Measurements from ENCODE around the gene TCF12.

TCF12 gene

GRCh38 chr15:57183614-57184344 lies 265.3 kb downstream of the TCF12 start:
- DNase-seq: no peak

DNA sequence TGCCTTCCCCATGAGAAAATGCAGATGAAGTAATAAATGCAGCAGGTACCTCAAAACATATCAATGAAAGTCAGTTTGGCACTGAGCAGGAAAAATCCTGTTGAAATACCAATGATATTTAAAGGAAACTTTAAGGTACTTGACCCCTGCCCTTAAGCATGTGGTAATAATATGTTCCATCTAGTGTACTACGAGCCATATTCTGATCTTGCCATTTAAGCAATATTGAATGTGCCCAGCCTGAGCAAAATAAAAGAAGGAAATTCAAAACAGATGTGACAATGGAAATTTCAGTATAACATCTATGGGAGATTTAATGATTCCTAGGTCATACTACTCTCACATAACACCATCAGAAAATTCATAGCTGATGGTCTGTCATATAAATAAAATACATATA lies 266.1 kb downstream of the TCF12 start:
- DNase-seq: no peak

- no peak for DNase-seq
Observed at GRCh38 chr15:57185507-57186074, 267.1 kb downstream of the TCF12 start.

DNA sequence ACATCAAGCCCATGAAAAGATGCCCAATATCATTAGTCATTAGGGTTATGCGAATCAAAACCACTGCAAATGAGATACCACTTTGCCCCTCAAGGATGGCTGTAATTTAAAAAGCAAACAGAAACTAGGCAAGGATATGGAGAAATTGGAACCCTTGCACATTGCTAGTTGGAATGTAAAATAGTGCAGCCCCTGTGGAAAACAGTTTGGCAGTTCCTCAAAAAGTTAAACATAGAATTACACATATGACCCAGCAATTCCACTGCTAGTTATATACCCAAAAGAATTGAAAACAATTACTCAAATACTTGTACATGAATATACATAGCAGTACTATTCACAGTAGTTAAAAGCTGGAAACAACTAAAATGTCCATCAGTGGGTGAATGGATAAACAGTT lies 271.0 kb downstream of the TCF12 start:
- no peak for DNase-seq

- DNase-seq: no peak
Observed at GRCh38 chr15:57190208-57190607, 271.8 kb downstream of the TCF12 start.

GRCh38 chr15:57193161-57193560 lies 274.7 kb downstream of the TCF12 start:
- DNase-seq: no peak

- DNase-seq: no peak
Observed at GRCh38 chr15:57195326-57195725, 276.9 kb downstream of the TCF12 start.

DNA sequence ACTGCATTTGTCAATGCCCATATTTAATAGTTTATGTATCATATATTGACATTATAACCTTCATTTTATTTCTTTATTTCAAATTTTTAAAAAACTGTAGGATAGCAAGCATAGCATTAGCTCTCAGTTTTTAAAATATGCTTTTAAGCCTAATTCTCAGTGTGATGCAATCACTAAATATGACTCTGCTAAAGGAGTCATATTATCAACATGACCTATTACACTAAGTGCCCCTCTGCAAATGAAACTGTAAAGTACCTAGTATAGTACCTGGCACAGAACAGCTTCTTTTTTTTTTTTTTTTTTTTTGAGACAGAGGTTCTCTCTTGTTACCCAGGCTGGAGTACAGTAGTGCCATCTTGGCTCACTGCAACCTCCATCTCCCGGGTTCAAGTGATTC lies 278.4 kb downstream of the TCF12 start:
- no peak for DNase-seq

DNA sequence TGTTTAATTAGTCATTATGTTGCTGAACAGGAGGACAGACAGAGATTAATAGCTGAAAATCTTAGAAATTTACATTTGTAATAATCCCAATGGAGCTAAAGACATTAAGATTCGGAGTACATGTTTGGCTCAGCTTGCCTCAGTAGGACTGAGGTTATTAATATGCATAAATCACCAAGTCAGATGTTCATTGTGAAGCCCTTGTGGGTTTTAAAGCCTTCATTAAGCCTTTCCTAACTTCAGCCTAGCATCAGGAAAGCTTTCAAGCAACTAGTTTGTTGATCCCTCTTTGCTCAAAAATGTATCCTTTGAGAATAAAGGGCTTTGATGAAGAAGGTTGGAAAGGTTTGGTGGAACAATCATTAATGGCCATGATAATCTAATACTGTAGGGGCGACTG lies 279.7 kb downstream of the TCF12 start:
- DNase-seq: no peak

DNA sequence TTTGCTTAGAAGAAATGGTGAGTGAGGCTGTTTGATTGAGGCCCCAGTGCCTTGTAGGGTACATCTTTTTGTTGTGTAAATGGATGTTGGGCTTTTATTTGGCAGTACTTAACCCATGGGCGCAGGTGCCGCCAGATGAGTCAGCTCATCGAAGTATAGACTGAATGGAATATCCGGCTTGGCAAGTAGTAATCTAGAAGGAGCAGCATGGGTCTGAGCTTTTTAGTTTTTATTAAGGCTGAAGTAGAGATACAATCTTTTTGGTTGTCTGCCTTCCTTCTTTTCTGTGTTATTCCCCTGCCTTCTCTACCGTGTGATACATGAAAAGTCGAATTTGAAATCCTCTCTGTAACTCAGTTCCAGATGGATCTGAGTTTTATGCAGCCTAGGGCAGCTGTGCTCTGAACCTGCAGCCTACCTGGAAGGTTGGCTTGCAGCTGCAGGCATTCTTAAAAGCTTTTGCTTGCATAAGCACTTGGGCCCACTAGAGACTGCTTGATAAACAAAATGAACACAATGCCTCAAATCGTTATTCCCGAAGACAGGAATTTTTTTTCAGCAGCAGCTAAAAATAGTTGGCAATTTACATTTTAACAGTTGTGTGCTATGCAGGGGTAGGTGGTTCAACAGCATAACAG lies 280.3 kb downstream of the TCF12 start:
- DNase-seq: peak; percentile 70 to 92

DNA sequence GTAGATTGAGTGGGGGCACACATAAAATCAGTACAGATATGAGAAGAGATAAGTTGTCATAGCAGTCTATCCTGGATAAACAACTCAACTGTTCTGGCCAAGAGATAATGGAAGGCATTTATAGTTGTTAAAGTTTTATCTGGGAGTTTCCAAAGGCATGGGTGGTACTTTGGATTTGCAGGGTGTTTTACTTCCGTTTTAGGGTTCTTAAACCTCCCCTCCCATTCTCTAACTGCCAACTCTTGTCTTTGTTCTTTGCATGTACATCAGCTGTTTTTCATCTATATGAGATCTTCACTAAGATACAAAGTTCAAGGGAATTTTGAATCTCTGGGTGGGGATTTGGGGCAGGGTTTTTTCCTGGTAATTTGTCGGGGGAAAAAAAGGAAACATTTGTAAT lies 283.1 kb downstream of the TCF12 start:
- no peak for DNase-seq

DNA sequence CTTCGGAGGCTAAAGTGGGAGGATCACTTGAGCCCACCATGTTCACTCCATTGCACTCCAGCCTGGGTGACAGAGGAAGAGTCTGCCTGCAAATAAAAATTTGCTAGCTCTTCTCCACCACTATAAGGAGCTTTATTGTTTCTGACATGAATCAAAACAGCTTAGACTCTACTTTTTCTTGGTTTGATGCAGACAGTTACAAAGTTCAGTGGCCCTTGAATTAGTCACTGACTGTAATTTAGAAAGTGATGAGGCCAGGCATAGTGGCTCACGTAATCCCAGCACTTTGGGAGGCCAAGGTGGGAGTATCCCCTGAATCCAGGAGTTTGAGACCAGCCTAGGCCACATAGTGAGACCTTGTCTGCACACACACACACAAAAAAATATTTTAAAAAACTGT lies 285.5 kb downstream of the TCF12 start:
- DNase-seq: no peak

- DNase-seq: no peak
Observed at GRCh38 chr15:57205027-57205855, 286.8 kb downstream of the TCF12 start.

DNA sequence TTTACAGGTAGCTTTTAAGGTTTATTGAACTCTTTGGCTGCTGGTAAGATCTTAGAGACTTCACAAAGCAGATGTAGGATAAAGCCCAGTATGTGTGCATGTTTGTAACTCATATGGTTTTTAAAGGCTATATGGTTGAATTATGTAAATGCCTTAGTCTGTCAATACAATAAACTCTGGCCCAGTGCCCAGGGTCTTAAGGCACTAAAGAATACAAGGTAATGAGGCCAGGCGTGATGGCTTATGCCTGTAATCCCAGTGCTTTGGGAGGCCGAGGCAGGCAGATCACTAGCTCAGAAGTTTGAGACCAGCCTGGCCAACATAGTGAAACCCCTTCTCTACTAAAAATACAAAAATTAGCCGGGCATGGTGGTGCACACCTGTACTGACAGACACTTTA lies 287.6 kb downstream of the TCF12 start:
- peak; percentile 37 to 67 for DNase-seq

GRCh38 chr15:57213862-57214261 lies 295.4 kb downstream of the TCF12 start:
- DNase-seq: peak; percentile 39 to 83

GRCh38 chr15:57215326-57215725 lies 296.9 kb downstream of the TCF12 start:
- no peak for DNase-seq

DNA sequence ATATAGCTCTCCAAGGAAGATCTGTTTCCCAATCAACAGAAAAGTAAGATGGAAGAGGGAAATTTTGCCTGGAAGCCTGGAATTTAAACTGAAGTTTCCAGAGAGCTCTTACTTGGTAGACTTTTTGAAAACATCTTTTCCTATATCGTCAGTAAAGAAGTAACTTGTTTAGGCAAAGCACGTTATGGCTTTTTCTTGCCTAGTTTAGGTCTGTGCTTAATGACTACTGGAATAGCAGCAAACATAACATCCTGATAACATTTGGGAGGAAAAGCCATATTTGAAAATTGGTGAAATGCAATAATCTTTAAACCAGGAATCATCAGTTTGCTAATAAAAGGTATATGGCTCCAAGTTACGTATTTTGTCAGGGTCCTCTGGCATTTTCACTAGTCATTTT lies 297.4 kb downstream of the TCF12 start:
- DNase-seq: no peak

GRCh38 chr15:57216288-57216687 lies 297.8 kb downstream of the TCF12 start:
- peak in 1 of 2 experiments; percentile 38 for DNase-seq

- peak in 1 of 2 experiments; percentile 63 for DNase-seq
Observed at GRCh38 chr15:57217778-57218598, 299.5 kb downstream of the TCF12 start.

DNA sequence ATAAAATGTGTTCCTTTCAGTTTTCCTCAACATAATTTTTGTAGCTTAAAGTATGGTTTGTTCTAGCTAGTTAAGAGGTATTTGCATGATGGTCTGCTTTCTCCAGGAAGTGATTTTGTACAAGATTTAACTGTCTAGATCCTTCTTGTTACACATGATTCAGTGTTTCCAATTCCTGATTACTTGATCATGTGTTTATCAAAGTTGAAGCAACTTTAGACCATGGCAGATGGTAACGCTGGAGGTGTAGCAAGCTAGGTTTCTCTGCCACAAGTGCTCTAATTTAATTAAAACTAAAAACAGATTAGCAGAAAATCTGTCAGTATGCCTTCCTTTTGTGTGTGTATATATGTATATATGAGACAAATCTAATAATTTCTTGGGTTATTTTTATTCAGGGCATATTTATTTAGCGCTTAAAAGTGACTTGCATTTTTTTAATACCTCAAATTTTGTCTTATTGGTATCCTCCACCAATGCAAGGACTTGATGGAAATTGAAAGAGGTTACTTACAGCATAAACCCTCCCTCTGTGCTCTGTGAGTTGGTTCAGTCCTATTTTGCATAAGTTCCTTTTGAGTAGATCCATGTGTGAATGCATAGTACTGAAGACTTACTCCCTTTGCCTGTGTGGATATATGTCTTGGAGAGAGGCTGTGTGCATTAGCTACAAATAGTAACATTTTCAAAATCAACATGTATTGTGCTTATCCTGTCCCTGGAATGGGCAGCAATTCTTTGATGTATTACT lies 300.6 kb downstream of the TCF12 start:
- peak; percentile 90 to 95 for DNase-seq

DNA sequence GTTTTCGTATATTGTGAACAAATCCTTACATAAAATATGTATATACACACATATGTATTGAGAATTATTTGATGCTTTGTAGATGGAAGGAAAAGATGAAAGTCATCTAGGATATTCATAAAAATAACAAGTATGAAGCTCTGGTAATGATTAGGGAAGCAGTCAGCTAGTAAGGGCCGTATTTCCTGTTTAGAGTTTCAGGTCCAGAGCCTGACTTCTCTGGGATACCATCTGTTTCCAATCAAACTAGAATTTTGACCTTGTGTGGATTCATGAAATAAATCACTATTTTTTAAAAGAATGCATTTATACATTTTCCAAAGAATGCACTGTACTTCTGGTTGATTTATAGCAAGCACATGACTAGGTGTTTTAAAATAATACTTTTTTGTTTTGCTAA lies 301.8 kb downstream of the TCF12 start:
- peak in 1 of 2 experiments; percentile 37 for DNase-seq

GRCh38 chr15:57221134-57221533 lies 302.7 kb downstream of the TCF12 start:
- peak in 1 of 2 experiments; percentile 33 for DNase-seq

Data from NCI-H2081 (cell line).